Measurements from ENCODE around the gene TECPR1. TPM values are rescaled to one million over a fixed set of nuclear protein-coding genes. Genes with fewer than 3 reads are reported as not detected.

TECPR1 gene
- total and polyA plus RNA-seq, 2 experiments from 2014 or later, result 19.2 to 24.4 TPM

DNA sequence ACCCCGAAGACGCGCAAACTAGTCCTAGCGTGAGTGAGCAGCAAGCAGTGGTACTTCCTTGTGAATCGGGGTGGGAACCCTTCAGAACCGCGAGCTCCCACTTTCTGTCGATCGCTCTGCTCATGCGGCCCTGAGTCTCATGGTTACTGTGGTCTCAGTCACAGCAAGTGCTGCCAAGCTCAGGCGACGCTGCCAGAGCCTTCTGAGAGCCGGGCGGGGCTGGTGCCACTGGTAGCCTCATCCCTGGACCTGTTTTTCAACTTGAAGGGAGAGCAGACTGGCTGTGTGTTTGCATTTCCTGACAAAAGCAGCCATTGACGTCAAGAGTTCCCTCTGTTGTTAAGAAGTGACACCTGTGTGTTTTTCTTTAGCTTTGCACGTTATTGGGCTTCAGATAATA is 73.7 kb downstream of the TECPR1 start:
- Histone ChIP-seq H3K27me3 (no peaks in the 10 kb centered on the region), H3K9me3 (ENCODE audit: low read depth) (no peaks in the 10 kb centered on the region), H3K27ac (peak overlapping the region; percentile 24), H3K4me3 (no peak overlapping the region), H3K36me3 (no peaks in the 10 kb centered on the region), H3K4me1 (ENCODE audit: low read depth) (peaks cover 3% of the 10 kb centered on the region)
- TF ChIP-seq, protein P1, sequence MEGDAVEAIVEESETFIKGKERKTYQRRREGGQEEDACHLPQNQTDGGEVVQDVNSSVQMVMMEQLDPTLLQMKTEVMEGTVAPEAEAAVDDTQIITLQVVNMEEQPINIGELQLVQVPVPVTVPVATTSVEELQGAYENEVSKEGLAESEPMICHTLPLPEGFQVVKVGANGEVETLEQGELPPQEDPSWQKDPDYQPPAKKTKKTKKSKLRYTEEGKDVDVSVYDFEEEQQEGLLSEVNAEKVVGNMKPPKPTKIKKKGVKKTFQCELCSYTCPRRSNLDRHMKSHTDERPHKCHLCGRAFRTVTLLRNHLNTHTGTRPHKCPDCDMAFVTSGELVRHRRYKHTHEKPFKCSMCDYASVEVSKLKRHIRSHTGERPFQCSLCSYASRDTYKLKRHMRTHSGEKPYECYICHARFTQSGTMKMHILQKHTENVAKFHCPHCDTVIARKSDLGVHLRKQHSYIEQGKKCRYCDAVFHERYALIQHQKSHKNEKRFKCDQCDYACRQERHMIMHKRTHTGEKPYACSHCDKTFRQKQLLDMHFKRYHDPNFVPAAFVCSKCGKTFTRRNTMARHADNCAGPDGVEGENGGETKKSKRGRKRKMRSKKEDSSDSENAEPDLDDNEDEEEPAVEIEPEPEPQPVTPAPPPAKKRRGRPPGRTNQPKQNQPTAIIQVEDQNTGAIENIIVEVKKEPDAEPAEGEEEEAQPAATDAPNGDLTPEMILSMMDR (IDR thresholded peaks at IDR 0.05; ENCODE audit: low read depth, low read length), result no peak
- DNase-seq (ENCODE audit: low read depth in 1 of 2, low spot score in 1 of 2), result no peak

DNA sequence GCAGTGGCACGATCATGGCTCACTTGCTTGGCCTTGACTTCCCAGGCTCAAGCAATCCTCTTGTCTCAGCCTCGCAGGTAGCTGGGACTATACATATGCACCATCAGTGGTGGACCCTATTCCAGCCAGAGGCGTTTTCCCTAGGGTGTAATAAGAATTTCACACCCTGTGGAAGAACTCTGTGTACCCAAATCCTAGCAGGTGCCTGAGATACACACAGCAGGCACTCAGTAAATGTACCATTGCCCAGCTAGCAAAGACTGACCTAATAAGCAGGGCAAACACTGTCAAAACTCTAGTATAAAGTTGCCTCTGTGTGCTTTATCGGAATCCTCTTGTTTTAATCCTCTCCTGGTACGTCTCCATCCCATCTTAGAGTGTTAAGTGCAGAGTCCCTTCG is 74.5 kb downstream of the TECPR1 start:
- no peak for DNase-seq (ENCODE audit: low read depth in 1 of 2, low spot score in 1 of 2)
- Histone ChIP-seq H3K4me3 (no peak overlapping the region), H3K27ac (no peak overlapping the region), H3K4me1 (ENCODE audit: low read depth) (peaks cover 3% of the 10 kb centered on the region), H3K27me3 (no peaks in the 10 kb centered on the region), H3K36me3 (peaks cover 6% of the 10 kb centered on the region), H3K9me3 (ENCODE audit: low read depth) (no peaks in the 10 kb centered on the region)
- TF ChIP-seq, protein P1 (IDR thresholded peaks at IDR 0.05; ENCODE audit: low read depth, low read length), result no peak

DNA sequence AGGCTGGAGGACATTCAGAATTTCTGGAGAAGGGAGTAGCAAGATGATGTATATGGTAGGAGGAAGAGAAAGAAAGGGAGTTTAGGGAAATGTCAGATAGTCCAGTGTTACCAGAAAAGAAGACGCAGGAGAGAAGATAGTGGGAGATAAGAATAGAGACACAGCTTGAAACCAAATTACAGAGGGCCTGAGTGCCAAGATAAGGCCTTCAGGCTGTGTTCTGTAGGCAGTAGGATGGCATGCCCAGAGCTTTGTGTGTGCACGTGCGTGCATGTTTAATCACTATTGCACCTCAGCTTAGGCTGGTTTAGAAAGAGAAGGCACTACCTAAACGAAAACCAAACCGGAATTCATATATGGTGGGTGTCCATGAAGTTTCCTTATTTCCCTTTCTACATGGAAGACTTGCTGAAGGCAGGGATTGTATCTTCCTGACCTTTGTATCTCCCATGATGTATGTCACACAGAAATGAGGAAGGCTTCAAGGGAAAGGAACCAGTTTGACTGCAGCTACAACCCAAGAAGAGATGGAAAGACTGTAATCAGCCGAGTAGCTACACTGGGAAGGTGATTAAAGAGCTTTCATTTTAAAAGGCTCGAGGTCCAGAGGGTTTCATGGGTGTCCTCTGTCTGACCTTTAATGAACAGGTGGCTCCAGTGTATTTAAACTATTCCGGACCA is 76.6 kb downstream of the TECPR1 start:
- TF ChIP-seq, protein P1 (IDR thresholded peaks at IDR 0.05; ENCODE audit: low read depth, low read length), result no peak
- no peak overlapping the region for H3K4me3 ChIP-seq
- H3K36me3 ChIP-seq, result peaks cover 10% of the 10 kb centered on the region
- H3K27me3 ChIP-seq, result no peaks in the 10 kb centered on the region
- no peaks in the 10 kb centered on the region for H3K9me3 ChIP-seq (ENCODE audit: low read depth)
- DNase-seq (ENCODE audit: low read depth in 1 of 2, low spot score in 1 of 2), result no peak
- H3K4me1 ChIP-seq (ENCODE audit: low read depth), result peaks cover 3% of the 10 kb centered on the region
- H3K27ac ChIP-seq, result peak overlapping the region; percentile 34

DNA sequence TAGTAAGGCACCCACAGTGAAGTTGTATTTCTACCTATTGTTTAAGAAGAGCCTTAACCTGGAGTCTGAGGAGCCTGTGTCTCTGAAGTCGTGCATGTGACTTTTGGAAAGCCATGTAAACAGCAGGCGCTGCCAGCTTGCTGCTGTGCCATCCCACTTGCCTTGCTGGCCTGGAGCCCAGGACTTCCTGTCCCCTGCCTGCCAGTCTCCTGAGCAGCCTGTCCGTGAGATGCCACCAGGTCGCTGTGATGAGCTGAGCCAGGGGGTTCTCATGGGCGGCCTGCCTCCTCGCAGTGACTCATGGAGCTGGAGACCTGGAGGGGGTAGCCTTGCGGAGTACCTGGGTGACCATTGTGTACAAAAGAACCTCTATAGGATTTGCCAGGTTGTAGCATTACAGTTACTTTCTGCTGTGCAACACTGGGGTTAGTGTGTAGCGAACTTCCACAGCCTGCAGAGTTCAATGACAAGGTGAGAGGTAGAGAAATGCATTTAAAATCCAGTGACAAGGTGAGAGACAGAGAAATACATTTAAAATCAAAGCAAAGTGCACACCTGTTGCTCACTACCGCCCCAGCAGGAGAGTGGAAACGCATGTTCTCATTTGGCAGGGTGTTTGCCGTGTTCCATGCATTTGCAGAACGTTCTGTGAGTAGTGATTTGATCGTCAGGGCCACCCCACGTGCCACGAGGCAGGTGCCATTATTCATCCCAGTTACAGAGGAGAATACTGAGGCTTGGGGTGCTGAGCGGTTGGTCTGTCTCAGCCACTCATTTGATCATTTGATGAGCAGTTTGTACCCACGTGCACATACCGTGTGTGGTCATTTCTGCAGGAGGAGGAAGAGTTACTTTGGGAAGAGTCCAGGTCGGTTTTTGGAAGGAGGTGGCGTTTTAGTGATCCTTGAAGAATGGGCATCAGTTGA is 77.4 kb downstream of the TECPR1 start:
- TF ChIP-seq, protein P1 (IDR thresholded peaks at IDR 0.05; ENCODE audit: low read depth, low read length), result no peak
- H3K36me3 ChIP-seq, result peaks cover 10% of the 10 kb centered on the region
- DNase-seq (ENCODE audit: low read depth in 1 of 2, low spot score in 1 of 2), result no peak

DNA sequence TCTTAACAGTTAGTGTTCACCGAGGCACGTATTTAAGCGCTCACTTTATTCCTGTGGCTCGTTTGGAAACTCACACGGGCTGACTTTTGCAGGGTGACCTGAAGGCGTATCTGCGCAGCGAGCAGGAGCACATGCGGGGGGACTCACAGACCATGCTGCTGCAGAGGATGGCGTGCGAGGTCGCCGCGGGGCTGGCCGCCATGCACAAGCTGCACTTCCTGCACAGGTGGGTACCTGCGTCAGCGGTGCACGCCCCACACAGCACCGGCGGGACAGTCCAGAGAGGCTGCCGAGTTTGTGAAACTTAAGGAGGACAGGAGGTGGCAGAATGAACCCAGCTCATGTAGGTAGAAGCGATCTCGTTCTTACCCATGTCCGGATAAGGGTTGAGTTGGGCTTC is 80.6 kb downstream of the TECPR1 start:
- H3K27me3 ChIP-seq, result no peaks in the 10 kb centered on the region
- no peak overlapping the region for H3K27ac ChIP-seq
- no peak for DNase-seq (ENCODE audit: low read depth in 1 of 2, low spot score in 1 of 2)
- H3K9me3 ChIP-seq (ENCODE audit: low read depth), result no peaks in the 10 kb centered on the region
- no peak overlapping the region for H3K4me3 ChIP-seq
- peaks cover 3% of the 10 kb centered on the region for H3K4me1 ChIP-seq (ENCODE audit: low read depth)
- H3K36me3 ChIP-seq, result peaks cover 10% of the 10 kb centered on the region
- TF ChIP-seq, protein P1 (IDR thresholded peaks at IDR 0.05; ENCODE audit: low read depth, low read length), result no peak

More for the DNA sequence above, 77.4 kb downstream of the TECPR1 start:
- H3K4me3 ChIP-seq, result no peak overlapping the region
- H3K27ac ChIP-seq, result peak overlapping the region; percentile 34
- H3K4me1 ChIP-seq (ENCODE audit: low read depth), result peaks cover 3% of the 10 kb centered on the region
- H3K9me3 ChIP-seq (ENCODE audit: low read depth), result no peaks in the 10 kb centered on the region
- H3K27me3 ChIP-seq, result no peaks in the 10 kb centered on the region
